Activated CD4-positive, alpha-beta T cell treated with anti-CD3 and anti-CD28 coated beads, Interleukin-2, amount 10 ng/mL, durations not matched to agents 7 days and 5 days (primary cell): ENCODE measurements around the gene MSH6. TPM values are rescaled to one million over a fixed set of nuclear protein-coding genes. Genes with fewer than 3 reads are reported as not detected.

Experiments
- CTCF ChIA-PET: fragments of 350-600 bp; sonication (Branson Sonifier 250); formaldehyde crosslinking; loops from one replicate; lab custom pipeline; 2021; ENCODE audit warnings: antibody characterized with exemption; lab: Charles Lee
- POLR2A ChIA-PET: fragments of 350-600 bp; sonication (Branson Sonifier 250); formaldehyde crosslinking; loops from one replicate; lab custom pipeline; 2021; ENCODE audit warnings: antibody characterized with exemption; lab: Charles Lee
- DNase-seq: peaks from one replicate; pipeline ENCODE4 v3.0.0-alpha.2; 2020
- H3K27ac Mint-ChIP-seq: one replicate; pipeline ENCODE4 v1.8.0; 2021; ENCODE audit warnings: mild to moderate bottlenecking, moderate library complexity, mixed read lengths
- H3K27me3 Mint-ChIP-seq: one replicate; pipeline ENCODE4 v1.8.0; 2021; ENCODE audit warnings: mixed read lengths
- H3K36me3 Mint-ChIP-seq: one replicate; pipeline ENCODE4 v1.8.0; 2021; ENCODE audit warnings: low read depth, mixed read lengths
- H3K4me1 Mint-ChIP-seq: one replicate; pipeline ENCODE4 v1.8.0; 2021; ENCODE audit warnings: mixed read lengths
- H3K4me3 Mint-ChIP-seq: one replicate; pipeline ENCODE4 v1.8.0; 2021; ENCODE audit warnings: mild to moderate bottlenecking, moderate library complexity, mixed read lengths
- H3K9me3 Mint-ChIP-seq: one replicate; pipeline ENCODE4 v1.8.0; 2021; ENCODE audit warnings: mixed read lengths
- total RNA-seq, 2 experiments: library from RNA; stranded (reverse); gene quantifications; one replicate each; pipeline ENCODE4 v1.2.3, GENCODE V29; 2021

MSH6 gene
- total RNA-seq, 2 experiments from 2014 or later = 87.7 to 92.9 TPM

DNA sequence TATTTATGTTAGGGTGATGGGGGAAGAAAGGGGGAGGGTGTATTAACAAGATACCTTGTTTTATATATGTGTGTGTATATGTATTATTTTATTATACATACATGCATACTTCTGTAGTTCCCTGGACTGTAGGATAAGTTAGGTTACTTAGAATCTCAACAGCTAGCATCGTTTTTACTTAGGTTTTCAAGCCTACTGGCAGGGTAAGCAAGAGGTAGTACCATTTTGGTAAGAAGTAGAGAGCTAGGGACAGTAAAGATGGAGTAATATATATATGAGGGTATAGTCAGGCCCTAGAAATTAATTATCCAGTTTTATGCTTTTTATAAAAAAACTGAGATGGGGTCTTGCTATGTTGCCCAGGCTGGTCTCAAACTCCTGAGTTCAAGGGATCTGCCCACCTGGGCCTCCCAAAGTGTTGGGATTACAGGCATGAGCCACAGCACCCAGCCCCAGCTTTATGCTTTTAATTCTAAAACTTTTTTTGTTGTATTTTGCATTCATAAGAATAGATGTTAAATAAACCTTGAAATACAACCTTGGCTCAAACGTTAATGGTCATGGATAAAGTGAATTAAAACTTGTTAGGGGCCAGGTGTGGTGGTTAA lies 13.2 kb downstream of the MSH6 start:
- ChIA-PET POLR2A (no interaction called here), CTCF (interaction anchor here (0.5 to 1.2 kb wide), 4 partner anchors 8 to 557 kb away, joined by 3 to 4 read pairs (median 3); no protein-coding TSS in a partner anchor)
- peaks cover 69% of the 10 kb centered on the region for H3K36me3 Mint-ChIP-seq
- no peaks in the 10 kb centered on the region for H3K27me3 Mint-ChIP-seq
- no peaks in the 10 kb centered on the region for H3K4me1 Mint-ChIP-seq
- H3K4me3 Mint-ChIP-seq = no peak overlapping the region
- H3K9me3 Mint-ChIP-seq = peaks cover 2% of the 10 kb centered on the region
- H3K27ac Mint-ChIP-seq = no peak overlapping the region
- DNase-seq = no peak

DNA sequence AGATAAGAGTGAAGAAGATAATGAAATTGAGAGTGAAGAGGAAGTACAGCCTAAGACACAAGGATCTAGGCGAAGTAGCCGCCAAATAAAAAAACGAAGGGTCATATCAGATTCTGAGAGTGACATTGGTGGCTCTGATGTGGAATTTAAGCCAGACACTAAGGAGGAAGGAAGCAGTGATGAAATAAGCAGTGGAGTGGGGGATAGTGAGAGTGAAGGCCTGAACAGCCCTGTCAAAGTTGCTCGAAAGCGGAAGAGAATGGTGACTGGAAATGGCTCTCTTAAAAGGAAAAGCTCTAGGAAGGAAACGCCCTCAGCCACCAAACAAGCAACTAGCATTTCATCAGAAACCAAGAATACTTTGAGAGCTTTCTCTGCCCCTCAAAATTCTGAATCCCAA lies 15.7 kb downstream of the MSH6 start:
- no peak overlapping the region for H3K27ac Mint-ChIP-seq

GRCh38 chr2:47799031-47799609 lies 16.2 kb downstream of the MSH6 start:
- Mint-ChIP-seq H3K27ac (no peak overlapping the region), H3K36me3 (peaks cover 88% of the 10 kb centered on the region), H3K4me3 (no peak overlapping the region), H3K9me3 (peaks cover 8% of the 10 kb centered on the region), H3K4me1 (peaks cover 1% of the 10 kb centered on the region), H3K27me3 (no peaks in the 10 kb centered on the region)
- ChIA-PET CTCF (no interaction called here), POLR2A (no interaction called here)
- no peak for DNase-seq

More for the DNA sequence above, 15.7 kb downstream of the MSH6 start:
- POLR2A ChIA-PET = no interaction called here
- DNase-seq = no peak
- H3K4me1 Mint-ChIP-seq = peaks cover 1% of the 10 kb centered on the region
- peaks cover 84% of the 10 kb centered on the region for H3K36me3 Mint-ChIP-seq
- H3K4me3 Mint-ChIP-seq = no peak overlapping the region
- no peaks in the 10 kb centered on the region for H3K27me3 Mint-ChIP-seq
- CTCF ChIA-PET = no interaction called here
- H3K9me3 Mint-ChIP-seq = peaks cover 7% of the 10 kb centered on the region

GRCh38 chr2:47801118-47801517 lies 18.2 kb downstream of the MSH6 start:
- Mint-ChIP-seq H3K4me1 (peaks cover 1% of the 10 kb centered on the region), H3K4me3 (no peak overlapping the region), H3K36me3 (peaks cover 92% of the 10 kb centered on the region), H3K27me3 (no peaks in the 10 kb centered on the region), H3K9me3 (peaks cover 8% of the 10 kb centered on the region), H3K27ac (no peak overlapping the region)
- ChIA-PET POLR2A (no interaction called here), CTCF (interaction anchor here (1.1 kb wide), 1 partner anchor 129 kb away, joined by 3 read pairs; no protein-coding TSS in a partner anchor)
- no peak for DNase-seq

- no peak for DNase-seq
- Mint-ChIP-seq H3K4me1 (peaks cover 1% of the 10 kb centered on the region), H3K27me3 (no peaks in the 10 kb centered on the region), H3K27ac (no peak overlapping the region), H3K36me3 (peaks cover 90% of the 10 kb centered on the region), H3K9me3 (peaks cover 8% of the 10 kb centered on the region), H3K4me3 (no peak overlapping the region)
- ChIA-PET POLR2A (interaction anchor here (0.6 kb wide), 1 partner anchor 20 kb away, joined by 3 read pairs; no protein-coding TSS in a partner anchor), CTCF (no interaction called here)
These were observed 20.4 kb downstream of the MSH6 start for GRCh38 chr2:47803363-47803762.

- peaks cover 8% of the 10 kb centered on the region for H3K9me3 Mint-ChIP-seq
- no peak overlapping the region for H3K27ac Mint-ChIP-seq
- CTCF ChIA-PET = interaction anchor here (1.3 to 1.7 kb wide), 2 partner anchors 10 to 16 kb away, joined by 4 to 5 read pairs; no protein-coding TSS in a partner anchor
- DNase-seq = no peak
- POLR2A ChIA-PET = interaction anchor here (0.6 kb wide), 1 partner anchor 20 kb away, joined by 3 read pairs; no protein-coding TSS in a partner anchor
- peaks cover 90% of the 10 kb centered on the region for H3K36me3 Mint-ChIP-seq
- H3K4me1 Mint-ChIP-seq = peaks cover 1% of the 10 kb centered on the region
- no peaks in the 10 kb centered on the region for H3K27me3 Mint-ChIP-seq
- no peak overlapping the region for H3K4me3 Mint-ChIP-seq
These were observed 20.8 kb downstream of the MSH6 start for GRCh38 chr2:47803770-47804169.

DNA sequence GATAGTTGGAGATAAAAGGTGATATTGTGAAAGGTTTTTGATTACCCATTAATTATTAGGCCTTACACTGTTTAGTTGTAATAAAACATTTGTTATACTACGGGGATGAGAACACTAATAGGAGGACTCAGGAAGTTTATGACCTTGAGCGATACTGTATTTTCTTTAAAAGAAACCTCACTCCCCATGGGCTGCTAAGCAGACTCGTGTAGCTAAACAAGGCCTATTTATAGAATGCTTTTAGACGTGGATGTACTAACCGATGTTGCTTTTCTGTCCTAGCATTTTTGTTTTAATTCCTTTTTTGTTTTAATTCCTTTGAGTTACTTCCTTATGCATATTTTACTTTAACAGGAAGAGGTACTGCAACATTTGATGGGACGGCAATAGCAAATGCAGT lies 22.9 kb downstream of the MSH6 start:
- H3K4me3 Mint-ChIP-seq = no peak overlapping the region
- H3K27me3 Mint-ChIP-seq = no peaks in the 10 kb centered on the region
- no peak for DNase-seq
- H3K36me3 Mint-ChIP-seq = peaks cover 80% of the 10 kb centered on the region
- POLR2A ChIA-PET = no interaction called here
- peaks cover 5% of the 10 kb centered on the region for H3K9me3 Mint-ChIP-seq
- H3K27ac Mint-ChIP-seq = peak overlapping the region; percentile 9
- CTCF ChIA-PET = interaction anchor here (0.9 to 1.1 kb wide), 2 partner anchors 9 to 12 kb away, joined by 3 read pairs; no protein-coding TSS in a partner anchor
- peaks cover 1% of the 10 kb centered on the region for H3K4me1 Mint-ChIP-seq

DNA sequence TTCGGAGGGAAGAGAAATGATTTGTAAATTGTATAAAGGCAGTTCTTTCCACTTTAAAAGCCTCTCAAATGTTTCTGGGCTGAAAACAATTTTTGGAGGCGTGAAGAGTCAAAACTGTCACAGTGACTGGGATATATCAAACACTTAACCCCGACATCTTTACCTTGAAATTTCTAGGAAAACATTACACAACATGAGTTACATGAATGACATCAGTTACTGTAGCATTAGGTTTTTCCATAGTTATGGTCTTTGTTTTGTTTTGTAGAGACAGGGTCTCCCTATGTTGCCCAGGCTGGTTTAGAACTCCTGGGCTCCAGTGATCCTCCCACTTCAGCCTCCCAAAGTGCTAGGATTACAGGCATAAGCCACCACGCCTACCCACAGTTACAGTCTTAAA lies 25.7 kb downstream of the MSH6 start:
- POLR2A ChIA-PET = no interaction called here
- no peaks in the 10 kb centered on the region for H3K27me3 Mint-ChIP-seq
- CTCF ChIA-PET = interaction anchor here (1.0 to 1.5 kb wide), 2 partner anchors 10 to 20 kb away, joined by 3 read pairs; no protein-coding TSS in a partner anchor

GRCh38 chr2:47809903-47810302 lies 27.0 kb downstream of the MSH6 start:
- ChIA-PET POLR2A (no interaction called here), CTCF (no interaction called here)
- Mint-ChIP-seq H3K27ac (no peak overlapping the region), H3K36me3 (peaks cover 71% of the 10 kb centered on the region), H3K4me1 (peaks cover 6% of the 10 kb centered on the region), H3K4me3 (no peak overlapping the region), H3K9me3 (no peaks in the 10 kb centered on the region), H3K27me3 (no peaks in the 10 kb centered on the region)
- DNase-seq = no peak

More for the DNA sequence above, 25.7 kb downstream of the MSH6 start:
- Mint-ChIP-seq H3K36me3 (peaks cover 75% of the 10 kb centered on the region), H3K9me3 (peaks cover 1% of the 10 kb centered on the region), H3K4me3 (no peak overlapping the region), H3K27ac (no peak overlapping the region), H3K4me1 (peaks cover 6% of the 10 kb centered on the region)
- no peak for DNase-seq

DNA sequence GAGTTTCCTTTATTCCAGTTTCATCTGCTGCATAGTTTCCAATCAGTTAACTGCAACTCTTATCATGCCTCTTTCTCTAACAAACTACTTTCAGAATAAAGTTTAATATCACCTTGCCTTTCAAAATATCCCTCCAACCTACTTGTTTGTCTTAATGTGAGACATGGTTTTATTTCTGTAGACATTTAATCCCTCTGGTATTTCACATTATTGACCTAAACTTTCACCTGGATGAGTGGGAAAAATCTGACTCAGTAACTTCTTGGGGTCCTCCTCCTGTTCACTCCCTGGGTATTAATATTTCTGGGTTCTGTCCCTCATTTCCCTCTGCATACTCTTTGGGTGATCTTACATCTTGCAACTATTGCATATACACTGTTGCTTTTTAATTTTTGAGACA lies 27.9 kb downstream of the MSH6 start:
- no peaks in the 10 kb centered on the region for H3K9me3 Mint-ChIP-seq
- H3K4me1 Mint-ChIP-seq = peaks cover 6% of the 10 kb centered on the region
- ChIA-PET POLR2A (no interaction called here), CTCF (no interaction called here)
- peaks cover 68% of the 10 kb centered on the region for H3K36me3 Mint-ChIP-seq
- no peak overlapping the region for H3K27ac Mint-ChIP-seq
- H3K27me3 Mint-ChIP-seq = no peaks in the 10 kb centered on the region
- DNase-seq = no peak
- no peak overlapping the region for H3K4me3 Mint-ChIP-seq

- Mint-ChIP-seq H3K27me3 (no peaks in the 10 kb centered on the region), H3K9me3 (no peaks in the 10 kb centered on the region), H3K4me3 (no peak overlapping the region), H3K36me3 (peaks cover 66% of the 10 kb centered on the region), H3K4me1 (peaks cover 6% of the 10 kb centered on the region), H3K27ac (no peak overlapping the region)
- POLR2A ChIA-PET = no interaction called here
- DNase-seq = no peak
- CTCF ChIA-PET = interaction anchor here (0.5 kb wide), 1 partner anchor 26 kb away, joined by 3 read pairs; no protein-coding TSS in a partner anchor
These were observed 28.7 kb downstream of the MSH6 start for GRCh38 chr2:47811668-47812067.

DNA sequence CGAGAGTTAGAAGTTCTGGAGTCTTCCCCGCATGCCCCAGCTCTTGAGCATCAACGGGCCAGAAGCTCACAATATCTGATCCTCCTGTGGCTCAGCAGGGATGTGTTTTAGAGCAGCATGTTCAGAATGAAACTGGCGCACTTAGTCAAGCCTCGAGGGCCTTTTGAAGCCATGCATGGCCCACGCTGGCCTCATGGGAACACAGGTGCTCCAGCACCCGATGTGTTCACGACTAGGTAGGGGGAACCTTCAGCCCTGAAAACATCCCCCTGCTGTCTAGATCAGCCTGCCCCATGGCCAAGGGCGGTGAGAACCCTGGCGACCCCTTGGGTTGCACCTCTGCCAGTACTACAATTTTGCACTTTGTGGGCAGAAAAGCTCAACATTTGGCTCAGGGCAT lies 32.8 kb downstream of the MSH6 start:
- POLR2A ChIA-PET = interaction anchor here (0.6 kb wide), 1 partner anchor 18 kb away, joined by 3 read pairs; no protein-coding TSS in a partner anchor

DNA sequence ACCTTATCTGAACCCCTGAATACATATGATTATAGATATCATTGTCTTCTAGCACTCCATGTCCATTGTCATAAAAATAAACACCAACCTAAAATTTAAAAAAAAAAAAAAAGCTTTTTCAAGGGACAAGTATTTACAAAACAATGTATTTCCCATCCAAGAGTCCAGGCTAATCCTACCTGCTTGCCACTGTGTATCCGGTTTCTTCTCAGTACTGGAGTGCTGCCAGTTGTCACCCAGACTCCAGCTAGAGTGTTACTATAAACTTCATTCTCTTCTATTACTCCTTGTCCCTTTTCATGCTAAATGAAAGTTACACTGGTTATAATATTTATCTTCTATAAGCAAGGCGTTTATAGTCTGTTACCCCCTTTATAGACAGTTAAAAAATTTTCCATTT lies 35.8 kb downstream of the MSH6 start:
- Mint-ChIP-seq H3K4me1 (no peaks in the 10 kb centered on the region), H3K9me3 (no peaks in the 10 kb centered on the region), H3K4me3 (no peak overlapping the region), H3K36me3 (peaks cover 65% of the 10 kb centered on the region), H3K27ac (no peak overlapping the region), H3K27me3 (no peaks in the 10 kb centered on the region)
- ChIA-PET CTCF (interaction anchor here (0.8 to 1.2 kb wide), 4 partner anchors 11 to 30 kb away, joined by 3 to 5 read pairs (median 3); no protein-coding TSS in a partner anchor), POLR2A (no interaction called here)
- DNase-seq = no peak

More for the DNA sequence above, 32.8 kb downstream of the MSH6 start:
- H3K27me3 Mint-ChIP-seq = no peaks in the 10 kb centered on the region
- H3K36me3 Mint-ChIP-seq = peaks cover 72% of the 10 kb centered on the region
- no peak for DNase-seq
- CTCF ChIA-PET = interaction anchor here (0.5 to 1.2 kb wide), 4 partner anchors 22 to 225 kb away, joined by 3 to 5 read pairs (median 4); no protein-coding TSS in a partner anchor
- no peak overlapping the region for H3K27ac Mint-ChIP-seq
- H3K4me1 Mint-ChIP-seq = peaks cover 6% of the 10 kb centered on the region
- H3K9me3 Mint-ChIP-seq = no peaks in the 10 kb centered on the region
- H3K4me3 Mint-ChIP-seq = no peak overlapping the region
